Measurements from ENCODE around the gene HDC. TPM values are rescaled to one million over a fixed set of nuclear protein-coding genes. Genes with fewer than 3 reads are reported as not detected.

HDC gene
- total RNA-seq, 1 donor = not detected

DNA sequence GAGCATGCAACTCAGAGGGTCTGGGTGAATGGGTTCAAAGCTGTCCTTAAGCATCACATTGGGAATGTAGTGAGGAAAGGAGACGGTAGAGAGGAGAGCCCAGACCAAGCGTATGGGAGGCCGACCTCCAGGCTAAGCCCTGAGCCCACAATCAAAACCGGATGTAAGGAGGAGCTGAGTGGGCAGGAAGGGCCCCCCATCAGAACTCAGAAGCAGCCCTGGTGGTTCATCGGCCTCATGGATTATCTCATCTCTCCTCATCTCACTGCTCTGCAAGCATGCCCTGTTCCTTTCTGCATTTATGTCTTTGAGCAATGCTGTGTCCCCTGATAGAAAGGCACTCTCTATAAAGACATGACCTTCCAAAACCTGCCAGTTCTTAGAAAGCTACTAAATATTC, 6.2 kb downstream of the HDC start:
- TF ChIP-seq, protein P1, sequence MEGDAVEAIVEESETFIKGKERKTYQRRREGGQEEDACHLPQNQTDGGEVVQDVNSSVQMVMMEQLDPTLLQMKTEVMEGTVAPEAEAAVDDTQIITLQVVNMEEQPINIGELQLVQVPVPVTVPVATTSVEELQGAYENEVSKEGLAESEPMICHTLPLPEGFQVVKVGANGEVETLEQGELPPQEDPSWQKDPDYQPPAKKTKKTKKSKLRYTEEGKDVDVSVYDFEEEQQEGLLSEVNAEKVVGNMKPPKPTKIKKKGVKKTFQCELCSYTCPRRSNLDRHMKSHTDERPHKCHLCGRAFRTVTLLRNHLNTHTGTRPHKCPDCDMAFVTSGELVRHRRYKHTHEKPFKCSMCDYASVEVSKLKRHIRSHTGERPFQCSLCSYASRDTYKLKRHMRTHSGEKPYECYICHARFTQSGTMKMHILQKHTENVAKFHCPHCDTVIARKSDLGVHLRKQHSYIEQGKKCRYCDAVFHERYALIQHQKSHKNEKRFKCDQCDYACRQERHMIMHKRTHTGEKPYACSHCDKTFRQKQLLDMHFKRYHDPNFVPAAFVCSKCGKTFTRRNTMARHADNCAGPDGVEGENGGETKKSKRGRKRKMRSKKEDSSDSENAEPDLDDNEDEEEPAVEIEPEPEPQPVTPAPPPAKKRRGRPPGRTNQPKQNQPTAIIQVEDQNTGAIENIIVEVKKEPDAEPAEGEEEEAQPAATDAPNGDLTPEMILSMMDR (IDR thresholded peaks at IDR 0.05; ENCODE audit: extremely low read depth, low read depth, low read length) = no peak
- Histone ChIP-seq H3K36me3 (ENCODE audit: insufficient read depth, low read length) (no peaks in the 10 kb centered on the region), H2AFZ (ENCODE audit: low read length) (no peak overlapping the region), H3K4me3 (ENCODE audit: insufficient read depth, low read length) (no peak overlapping the region), H3K27me3 (ENCODE audit: insufficient read depth, low read length) (peaks cover 13% of the 10 kb centered on the region), H4K20me1 (ENCODE audit: insufficient read depth, low read length) (no peaks in the 10 kb centered on the region), H3K4me2 (ENCODE audit: insufficient read depth, low read length) (no peak overlapping the region), H3K9me3 (ENCODE audit: low read depth, low read length) (no peaks in the 10 kb centered on the region), H3K27ac (ENCODE audit: low read depth, low read length) (no peak overlapping the region), H3K4me1 (ENCODE audit: insufficient read depth, low read length) (peaks cover 3% of the 10 kb centered on the region), H3K79me2 (ENCODE audit: insufficient read depth, low read length) (no peaks in the 10 kb centered on the region)
- no peak for DNase-seq (ENCODE audit: insufficient read length, low spot score, missing footprints)

DNA sequence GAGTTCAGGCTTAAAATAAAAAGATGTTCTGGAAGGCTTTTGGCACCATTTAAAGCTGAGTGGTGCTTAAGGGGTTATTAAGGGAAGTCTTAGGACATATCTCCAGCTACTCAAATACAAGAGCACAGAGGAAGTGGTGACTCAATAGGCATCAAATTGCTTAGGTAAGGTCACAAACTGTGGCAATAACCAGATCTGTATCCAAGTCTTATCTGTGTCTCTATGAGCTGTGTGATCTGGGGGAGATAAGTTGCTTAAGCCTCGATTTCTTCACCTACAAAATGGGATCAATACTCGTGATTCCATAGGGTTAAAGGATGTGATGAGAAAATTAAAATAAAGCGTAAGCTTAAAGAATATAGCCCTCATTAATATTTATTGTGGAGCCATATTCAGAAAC, 7.6 kb downstream of the HDC start:
- TF ChIP-seq, protein P1 (IDR thresholded peaks at IDR 0.05; ENCODE audit: extremely low read depth, low read depth, low read length) = no peak
- DNase-seq (ENCODE audit: insufficient read length, low spot score, missing footprints) = peak; percentile 51

GRCh38 chr15:50257332-50257731, 8.2 kb downstream of the HDC start:
- Histone ChIP-seq H3K36me3 (ENCODE audit: insufficient read depth, low read length) (no peaks in the 10 kb centered on the region), H4K20me1 (ENCODE audit: insufficient read depth, low read length) (no peaks in the 10 kb centered on the region)
- DNase-seq (ENCODE audit: insufficient read length, low spot score, missing footprints) = no peak

More for the DNA sequence above, 7.6 kb downstream of the HDC start:
- no peaks in the 10 kb centered on the region for H3K36me3 ChIP-seq (ENCODE audit: insufficient read depth, low read length)
- H4K20me1 ChIP-seq (ENCODE audit: insufficient read depth, low read length) = no peaks in the 10 kb centered on the region
- no peak overlapping the region for H3K4me2 ChIP-seq (ENCODE audit: insufficient read depth, low read length)
- no peak overlapping the region for H3K4me3 ChIP-seq (ENCODE audit: insufficient read depth, low read length)
- no peak overlapping the region for H2AFZ ChIP-seq (ENCODE audit: low read length)
- H3K4me1 ChIP-seq (ENCODE audit: insufficient read depth, low read length) = peaks cover 3% of the 10 kb centered on the region
- no peaks in the 10 kb centered on the region for H3K79me2 ChIP-seq (ENCODE audit: insufficient read depth, low read length)
- H3K27me3 ChIP-seq (ENCODE audit: insufficient read depth, low read length) = peaks cover 18% of the 10 kb centered on the region
- no peaks in the 10 kb centered on the region for H3K9me3 ChIP-seq (ENCODE audit: low read depth, low read length)
- H3K27ac ChIP-seq (ENCODE audit: low read depth, low read length) = no peak overlapping the region

GRCh38 chr15:50256188-50257041, 9.1 kb downstream of the HDC start:
- Histone ChIP-seq H3K27ac (ENCODE audit: low read depth, low read length) (no peak overlapping the region), H3K36me3 (ENCODE audit: insufficient read depth, low read length) (no peaks in the 10 kb centered on the region), H3K79me2 (ENCODE audit: insufficient read depth, low read length) (no peaks in the 10 kb centered on the region), H4K20me1 (ENCODE audit: insufficient read depth, low read length) (no peaks in the 10 kb centered on the region), H3K9me3 (ENCODE audit: low read depth, low read length) (no peaks in the 10 kb centered on the region), H3K4me1 (ENCODE audit: insufficient read depth, low read length) (peaks cover 3% of the 10 kb centered on the region), H3K4me3 (ENCODE audit: insufficient read depth, low read length) (no peak overlapping the region), H3K4me2 (ENCODE audit: insufficient read depth, low read length) (no peak overlapping the region), H3K27me3 (ENCODE audit: insufficient read depth, low read length) (peaks cover 29% of the 10 kb centered on the region), H2AFZ (ENCODE audit: low read length) (no peak overlapping the region)
- TF ChIP-seq, protein P1 (IDR thresholded peaks at IDR 0.05; ENCODE audit: extremely low read depth, low read depth, low read length) = no peak
- peak; percentile 45 for DNase-seq (ENCODE audit: insufficient read length, low spot score, missing footprints)

More at GRCh38 chr15:50257332-50257731, 8.2 kb downstream of the HDC start:
- Histone ChIP-seq H3K9me3 (ENCODE audit: low read depth, low read length) (no peaks in the 10 kb centered on the region), H3K27ac (ENCODE audit: low read depth, low read length) (no peak overlapping the region), H3K4me1 (ENCODE audit: insufficient read depth, low read length) (peaks cover 3% of the 10 kb centered on the region), H3K4me3 (ENCODE audit: insufficient read depth, low read length) (no peak overlapping the region), H3K79me2 (ENCODE audit: insufficient read depth, low read length) (no peaks in the 10 kb centered on the region), H3K4me2 (ENCODE audit: insufficient read depth, low read length) (no peak overlapping the region), H2AFZ (ENCODE audit: low read length) (no peak overlapping the region), H3K27me3 (ENCODE audit: insufficient read depth, low read length) (peaks cover 24% of the 10 kb centered on the region)
- TF ChIP-seq, protein P1 (IDR thresholded peaks at IDR 0.05; ENCODE audit: extremely low read depth, low read depth, low read length) = no peak
